Measurements from ENCODE around the gene CUBN.
A peak's percentile ranks its signal among the peaks of the same experiment; 100 is the strongest.

The CUBN gene

DNA sequence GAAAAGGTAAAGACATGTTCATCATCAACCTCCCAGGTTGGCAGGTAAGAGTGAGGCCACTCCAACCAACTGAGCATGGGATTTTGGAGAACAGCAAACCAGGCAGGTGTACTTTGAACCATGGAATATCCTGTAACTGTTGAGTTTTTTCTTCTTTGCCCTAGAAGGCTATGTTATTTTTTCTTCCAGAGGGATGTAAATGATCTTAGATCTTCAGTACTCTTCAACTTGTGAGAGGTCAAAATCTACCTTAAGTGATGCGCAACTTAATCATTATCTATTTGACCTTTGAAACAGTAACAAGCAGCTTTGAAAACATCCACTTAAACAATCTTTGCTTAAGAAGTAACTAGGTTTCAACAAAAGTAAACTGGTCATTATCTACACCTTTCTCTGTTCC, at the start of gene CUBN:
Gene CUBN (minus strand): TSS at position 71 of the 400 bp plus-strand sequence. CDS start 46 bp downstream, at position 25.
- no peak within 1 kb of the TSS for H3K27ac ChIP-seq
- TF ChIP-seq, protein P1, sequence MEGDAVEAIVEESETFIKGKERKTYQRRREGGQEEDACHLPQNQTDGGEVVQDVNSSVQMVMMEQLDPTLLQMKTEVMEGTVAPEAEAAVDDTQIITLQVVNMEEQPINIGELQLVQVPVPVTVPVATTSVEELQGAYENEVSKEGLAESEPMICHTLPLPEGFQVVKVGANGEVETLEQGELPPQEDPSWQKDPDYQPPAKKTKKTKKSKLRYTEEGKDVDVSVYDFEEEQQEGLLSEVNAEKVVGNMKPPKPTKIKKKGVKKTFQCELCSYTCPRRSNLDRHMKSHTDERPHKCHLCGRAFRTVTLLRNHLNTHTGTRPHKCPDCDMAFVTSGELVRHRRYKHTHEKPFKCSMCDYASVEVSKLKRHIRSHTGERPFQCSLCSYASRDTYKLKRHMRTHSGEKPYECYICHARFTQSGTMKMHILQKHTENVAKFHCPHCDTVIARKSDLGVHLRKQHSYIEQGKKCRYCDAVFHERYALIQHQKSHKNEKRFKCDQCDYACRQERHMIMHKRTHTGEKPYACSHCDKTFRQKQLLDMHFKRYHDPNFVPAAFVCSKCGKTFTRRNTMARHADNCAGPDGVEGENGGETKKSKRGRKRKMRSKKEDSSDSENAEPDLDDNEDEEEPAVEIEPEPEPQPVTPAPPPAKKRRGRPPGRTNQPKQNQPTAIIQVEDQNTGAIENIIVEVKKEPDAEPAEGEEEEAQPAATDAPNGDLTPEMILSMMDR (conservative IDR thresholded peaks at IDR 0.05), result no peak

DNA sequence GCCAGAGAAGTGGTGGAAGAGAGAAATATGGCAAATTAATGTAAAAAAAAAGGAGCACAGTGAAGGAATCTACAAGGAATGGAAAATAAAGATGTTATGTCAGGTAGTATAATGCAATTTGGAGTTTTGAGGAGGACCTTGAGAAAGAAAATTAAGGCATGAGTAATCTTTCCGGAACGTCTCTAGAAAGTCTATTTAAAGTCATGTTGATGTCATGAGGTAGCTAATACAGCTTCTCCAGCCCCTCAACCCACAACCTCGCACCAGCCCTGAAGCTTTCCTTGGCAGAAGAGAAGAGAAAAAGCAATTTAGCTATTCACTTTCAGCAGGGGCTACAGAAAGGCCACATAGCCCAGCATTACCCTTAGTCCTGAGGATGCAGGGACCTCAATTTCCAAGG, 49.4 kb upstream of the CUBN start:
- TF ChIP-seq, protein P1 (conservative IDR thresholded peaks at IDR 0.05), result no peak

DNA sequence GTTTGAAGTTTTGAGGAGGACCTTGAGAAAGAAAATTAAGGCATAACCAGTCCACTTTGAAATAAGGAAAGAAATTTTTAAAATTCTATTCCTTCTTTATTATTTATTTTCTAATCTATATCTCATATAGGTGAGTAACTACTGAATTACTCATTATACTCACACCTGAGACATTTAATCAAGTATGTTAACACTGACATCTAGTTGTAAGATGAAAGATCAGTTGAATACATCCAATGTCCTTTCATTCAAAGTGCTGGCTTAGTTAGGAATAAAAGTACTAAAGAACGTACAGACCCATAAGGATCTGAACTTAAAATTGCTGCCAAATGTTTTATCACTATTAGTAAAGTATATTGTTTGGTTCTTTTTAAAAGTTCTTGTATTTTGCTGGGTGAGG, 48.4 kb upstream of the CUBN start:
- TF ChIP-seq, protein P1 (conservative IDR thresholded peaks at IDR 0.05), result peak; percentile 48
- no peak overlapping the region for H3K27ac ChIP-seq

More for the DNA sequence above, 49.4 kb upstream of the CUBN start:
- no peak overlapping the region for H3K27ac ChIP-seq

DNA sequence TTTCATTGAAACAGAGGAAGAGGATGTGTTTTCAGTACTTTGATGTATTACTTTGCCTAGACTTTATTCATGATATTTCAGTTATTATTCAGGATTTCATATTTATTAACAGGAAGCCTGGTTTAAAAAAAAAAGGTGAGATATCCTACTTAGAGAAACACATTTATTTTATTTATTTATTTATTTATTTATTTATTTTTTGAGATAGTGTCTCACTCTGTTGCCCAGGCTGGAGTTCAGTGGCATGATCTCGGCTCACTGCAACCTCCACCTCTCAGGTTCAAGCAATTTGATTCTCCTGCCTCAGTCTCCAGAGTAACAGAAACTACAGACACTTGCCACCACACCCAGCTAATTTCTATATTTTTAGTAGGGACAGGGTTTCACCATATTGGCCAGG, 47.4 kb upstream of the CUBN start:
- TF ChIP-seq, protein P1 (conservative IDR thresholded peaks at IDR 0.05), result no peak
- H3K27ac ChIP-seq, result peak overlapping the region; percentile 17; the same call in 1 of the 2 replicates

DNA sequence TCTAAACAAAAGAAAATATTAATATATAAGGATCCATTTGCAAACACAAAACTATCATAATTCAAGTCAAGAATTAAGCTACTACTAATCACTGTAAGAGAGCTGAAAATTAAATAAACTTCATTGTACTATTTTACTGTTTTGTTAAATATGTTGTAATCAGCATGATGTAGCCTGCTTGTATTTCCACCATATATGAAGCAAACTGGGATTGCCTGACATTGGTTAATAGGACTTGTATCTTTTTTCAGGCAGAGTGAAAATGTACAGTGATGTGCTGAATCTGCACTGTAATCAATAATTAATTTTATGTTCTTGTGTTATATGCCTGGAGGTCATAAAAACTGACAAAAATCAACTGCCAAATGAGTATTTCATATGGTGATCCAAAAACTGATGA, 46.5 kb upstream of the CUBN start:
- TF ChIP-seq, protein P1 (conservative IDR thresholded peaks at IDR 0.05), result no peak
- no peak overlapping the region for H3K27ac ChIP-seq

DNA sequence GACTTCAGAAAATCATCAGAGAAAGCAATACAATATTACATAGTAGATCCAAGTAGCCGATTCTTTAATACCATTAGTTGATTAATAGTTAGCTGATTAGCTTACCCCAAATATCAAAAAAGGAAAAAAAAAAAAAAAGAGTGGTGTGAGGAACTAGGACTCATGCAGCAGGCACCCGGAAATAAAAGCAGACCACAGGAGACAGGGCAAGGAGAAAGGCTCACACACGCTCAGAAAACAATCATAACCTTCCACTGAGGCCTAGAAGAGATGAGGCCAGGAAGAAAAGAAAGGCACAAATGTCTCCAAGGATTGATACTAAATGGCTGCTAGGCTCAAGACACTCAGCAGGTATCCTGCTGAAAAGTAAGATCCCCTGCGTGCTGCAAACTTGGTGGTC, 45.9 kb upstream of the CUBN start:
- H3K27ac ChIP-seq, result no peak overlapping the region
- TF ChIP-seq, protein P1 (conservative IDR thresholded peaks at IDR 0.05), result no peak

DNA sequence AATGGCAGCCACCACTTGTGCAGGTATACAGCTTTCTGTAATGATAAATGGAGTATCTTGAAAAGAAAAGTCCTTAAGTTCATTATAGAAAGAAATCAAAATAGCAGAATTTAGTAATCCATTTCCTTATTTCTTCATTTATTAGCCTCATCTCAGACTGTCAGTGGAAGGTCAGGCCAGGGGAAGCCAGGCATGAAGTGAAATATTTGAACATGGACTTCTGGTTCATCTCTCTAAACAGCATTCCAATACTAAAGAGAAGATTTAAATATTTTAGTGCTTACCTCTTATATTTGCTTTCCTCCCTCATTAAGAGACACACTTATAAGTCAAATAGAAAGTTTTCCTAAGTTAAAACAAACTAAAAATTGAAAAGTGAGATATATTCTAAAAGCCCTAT, 45.0 kb upstream of the CUBN start:
- TF ChIP-seq, protein P1 (conservative IDR thresholded peaks at IDR 0.05), result no peak
- no peak overlapping the region for H3K27ac ChIP-seq
